Suprapubic skin (tissue), 4 donors: Measurements from ENCODE around the gene GNAL. TPM values are rescaled to one million over a fixed set of nuclear protein-coding genes. Genes with fewer than 3 reads are reported as not detected.

Source experiments
- DNase-seq, 2 donors: peaks; one replicate each; pipeline ENCODE4 v3.0.0-alpha.2; 2019; ENCODE audit warnings: low spot score in 2 of 2
- H3K27ac ChIP-seq: fragments of 200-600 bp; sonication (generic); one replicate; pipeline ENCODE4 v1.5.1; 2019
- H3K27me3 ChIP-seq: fragments of 200-600 bp; sonication (generic); one replicate; pipeline ENCODE4 v1.5.1; 2019
- H3K36me3 ChIP-seq: fragments of 200-600 bp; sonication (generic); one replicate; pipeline ENCODE4 v1.5.1; 2019
- H3K4me1 ChIP-seq: fragments of 200-600 bp; sonication (generic); one replicate; pipeline ENCODE4 v1.5.1; 2019
- H3K4me3 ChIP-seq: fragments of 200-600 bp; sonication (generic); one replicate; pipeline ENCODE4 v1.5.1; 2019; ENCODE audit warnings: mild to moderate bottlenecking
- H3K9me3 ChIP-seq: fragments of 200-600 bp; sonication (generic); one replicate; pipeline ENCODE4 v1.5.1; 2019
- CTCF ChIP-seq, 2 donors: fragments of 200-600 bp in 1 of 2; fragments of 450-650 bp in 1 of 2; sonication (generic) in 1 of 2; IDR thresholded peaks; one replicate each; pipeline ENCODE4 v1.5.1; 2016 to 2019; ENCODE audit warnings: antibody characterized with exemption in 2 of 2, mild to moderate bottlenecking in 1 of 2, moderate library complexity in 1 of 2
- EP300 ChIP-seq: sonication (generic); formaldehyde crosslinking; IDR thresholded peaks from one replicate; pipeline ENCODE4 v1.6.1; 2017; ENCODE audit warnings: antibody characterized with exemption
- POLR2A ChIP-seq, 2 donors: fragments of 450-650 bp; IDR thresholded peaks; one replicate each; pipeline ENCODE4 v1.6.1; 2017; ENCODE audit warnings: antibody characterized with exemption in 2 of 2, mild to moderate bottlenecking in 2 of 2, moderate library complexity in 2 of 2
- POLR2AphosphoS5 ChIP-seq, 3 donors: sonication (generic); formaldehyde crosslinking; IDR thresholded peaks; one replicate each; pipeline ENCODE4 v1.6.1; 2017; ENCODE audit warnings: antibody characterized with exemption in 3 of 3
- WGBS: methylation state at CpG from one replicate; pipeline ENCODE4 v1.1.5; 2018; 5-methylcytosine and 5-hydroxymethylcytosine counted together
- total RNA-seq, 4 donors: library from RNA; depleted of rRNA; stranded (reverse); fragments of >200 nt; gene quantifications; one replicate each; pipeline ENCODE4 v1.1.0, GENCODE V29; 2016

Gene GNAL
- total RNA-seq, 4 donors from 2014 or later, result 8.7 to 17.2 (median 15.0) TPM

- Histone ChIP-seq H3K4me3 (no peak overlapping the region), H3K36me3 (peaks cover 60% of the 10 kb centered on the region), H3K27ac (no peak overlapping the region), H3K9me3 (no peaks in the 10 kb centered on the region), H3K27me3 (no peaks in the 10 kb centered on the region), H3K4me1 (no peaks in the 10 kb centered on the region)
- TF ChIP-seq EP300, result no peak
- no peak for TF ChIP-seq CTCF (IDR thresholded peaks at IDR 0.05)
- TF ChIP-seq POLR2AphosphoS5 (IDR thresholded peaks at IDR 0.05), result no peak
- no peak for TF ChIP-seq POLR2A (IDR thresholded peaks at IDR 0.05)
- DNase-seq, result peak in 1 of 2 donors; percentile 44
- WGBS, result 98% methylated on average over 26 of the region's 30 CpGs
Observed at GRCh38 chr18:11880586-11881304, 191.7 kb downstream of the GNAL start.

DNA sequence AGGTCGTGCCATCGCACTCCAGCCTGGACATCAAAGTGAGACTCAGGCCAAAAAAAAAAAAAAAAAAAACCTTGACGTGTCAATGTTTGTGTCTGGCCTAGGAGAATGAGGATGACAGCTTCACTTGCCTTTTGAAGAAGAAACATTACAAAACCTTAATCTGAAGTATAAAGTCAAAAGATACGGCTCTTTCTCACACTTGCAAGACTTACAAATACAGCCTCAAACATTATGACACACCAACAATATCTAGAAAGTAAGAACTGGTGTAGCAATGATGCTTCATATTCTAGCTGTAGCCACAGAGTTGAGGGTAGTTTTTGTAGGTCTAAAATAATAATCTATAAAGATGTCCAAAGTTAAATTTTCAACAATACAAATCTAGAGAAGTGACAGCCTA is 193.6 kb downstream of the GNAL start:
- Histone ChIP-seq H3K27me3 (no peaks in the 10 kb centered on the region), H3K36me3 (peaks cover 71% of the 10 kb centered on the region), H3K9me3 (no peaks in the 10 kb centered on the region), H3K27ac (no peak overlapping the region), H3K4me1 (no peaks in the 10 kb centered on the region), H3K4me3 (no peak overlapping the region)
- DNase-seq, result no peak
- TF ChIP-seq EP300, result no peak
- no peak for TF ChIP-seq POLR2AphosphoS5 (IDR thresholded peaks at IDR 0.05)
- TF ChIP-seq CTCF (IDR thresholded peaks at IDR 0.05), result no peak
- TF ChIP-seq POLR2A (IDR thresholded peaks at IDR 0.05), result no peak
- 91% methylated on average over 4 of the region's 4 CpGs for WGBS

- no peaks in the 10 kb centered on the region for H3K27me3 ChIP-seq
- no peaks in the 10 kb centered on the region for H3K4me1 ChIP-seq
- H3K4me3 ChIP-seq, result no peak overlapping the region
- no peak overlapping the region for H3K27ac ChIP-seq
- no peak for DNase-seq
- H3K36me3 ChIP-seq, result peaks cover 73% of the 10 kb centered on the region
- 61% methylated on average over 1 of the region's 1 CpG for WGBS
- no peak for TF ChIP-seq EP300
- no peak for TF ChIP-seq POLR2AphosphoS5 (IDR thresholded peaks at IDR 0.05)
- TF ChIP-seq CTCF (IDR thresholded peaks at IDR 0.05), result no peak
- no peak for TF ChIP-seq POLR2A (IDR thresholded peaks at IDR 0.05)
- H3K9me3 ChIP-seq, result no peaks in the 10 kb centered on the region
Observed at GRCh38 chr18:11883153-11883552, 194.1 kb downstream of the GNAL start.

GRCh38 chr18:11884396-11885030 is 195.4 kb downstream of the GNAL start:
- H3K27me3 ChIP-seq, result no peaks in the 10 kb centered on the region
- peaks cover 81% of the 10 kb centered on the region for H3K36me3 ChIP-seq
- no peak overlapping the region for H3K27ac ChIP-seq
- H3K4me3 ChIP-seq, result no peak overlapping the region
- DNase-seq, result peak; percentile 55 to 75
- H3K4me1 ChIP-seq, result no peaks in the 10 kb centered on the region
- WGBS, result 88% methylated on average over 11 of the region's 12 CpGs
- no peaks in the 10 kb centered on the region for H3K9me3 ChIP-seq
- TF ChIP-seq EP300, result no peak
- no peak for TF ChIP-seq POLR2A (IDR thresholded peaks at IDR 0.05)
- TF ChIP-seq POLR2AphosphoS5 (IDR thresholded peaks at IDR 0.05), result no peak

- TF ChIP-seq EP300, result no peak
- TF ChIP-seq POLR2A (IDR thresholded peaks at IDR 0.05), result no peak
- no peak overlapping the region for H3K27ac ChIP-seq
- H3K27me3 ChIP-seq, result no peaks in the 10 kb centered on the region
- WGBS, result 87% methylated on average over 22 of the region's 22 CpGs
- no peak overlapping the region for H3K4me3 ChIP-seq
- peak in 1 of 2 donors; percentile 42 for DNase-seq
- no peaks in the 10 kb centered on the region for H3K9me3 ChIP-seq
- peaks cover 84% of the 10 kb centered on the region for H3K36me3 ChIP-seq
- H3K4me1 ChIP-seq, result no peaks in the 10 kb centered on the region
Observed at GRCh38 chr18:11885278-11885947, 196.3 kb downstream of the GNAL start.

GRCh38 chr18:11886577-11887110 is 197.6 kb downstream of the GNAL start:
- Histone ChIP-seq H3K4me3 (no peak overlapping the region), H3K36me3 (peaks cover 79% of the 10 kb centered on the region), H3K27me3 (no peaks in the 10 kb centered on the region), H3K27ac (no peak overlapping the region), H3K4me1 (no peaks in the 10 kb centered on the region), H3K9me3 (no peaks in the 10 kb centered on the region)
- DNase-seq, result peak in 1 of 2 donors; percentile 24
- TF ChIP-seq POLR2AphosphoS5 (IDR thresholded peaks at IDR 0.05) (no peak), CTCF (IDR thresholded peaks at IDR 0.05) (no peak), POLR2A (IDR thresholded peaks at IDR 0.05) (no peak), EP300 (no peak)
- WGBS, result 92% methylated on average over 15 of the region's 19 CpGs
